Ascending aorta (tissue), 2 donors: ENCODE data around the gene IL22RA2. TPM values are rescaled to one million over a fixed set of nuclear protein-coding genes. Genes with fewer than 3 reads are reported as not detected.

Source experiments
- DNase-seq, 2 donors: peaks; one replicate each; pipeline ENCODE4 v3.0.0-alpha.2; 2019; ENCODE audit warnings: low spot score in 2 of 2
- H3K27ac ChIP-seq, 2 donors: fragments of 200-600 bp; sonication (generic); one replicate each; pipeline ENCODE4 v1.5.1; 2016 to 2017; ENCODE audit warnings: mild to moderate bottlenecking in 1 of 2
- H3K27me3 ChIP-seq: fragments of 200-600 bp; sonication (generic); one replicate; pipeline ENCODE4 v1.5.1; 2017
- H3K36me3 ChIP-seq, 2 donors: fragments of 200-600 bp; sonication (generic); one replicate each; pipeline ENCODE4 v1.5.1; 2016
- H3K4me1 ChIP-seq, 2 donors: fragments of 200-600 bp; sonication (generic); one replicate each; pipeline ENCODE4 v1.5.1; 2016 to 2017; ENCODE audit warnings: mild to moderate bottlenecking in 1 of 2
- H3K4me3 ChIP-seq, 2 donors: fragments of 200-600 bp; sonication (generic); one replicate each; pipeline ENCODE4 v1.5.1; 2016 to 2017; ENCODE audit warnings: mild to moderate bottlenecking in 1 of 2
- H3K9me3 ChIP-seq, 2 donors: fragments of 200-600 bp; sonication (generic); one replicate each; pipeline ENCODE4 v1.5.1; 2016
- intact Hi-C: fragments of 100-400 bp; cut with DNase I; formaldehyde crosslinking; loops from one replicate; pipeline ENCODE4 v1.15.1; 2023
- total RNA-seq: library from RNA; depleted of rRNA; stranded (reverse); fragments of >200 nt; gene quantifications from one replicate; pipeline ENCODE4 v1.1.0, GENCODE V29; 2016
- TF ChIP-seq, protein P1 (sequence below), 3 experiments: fragments of 200-600 bp in 2 of 3; fragments of 450-650 bp in 1 of 3; sonication (generic) in 2 of 3; IDR thresholded peaks; one replicate each; pipeline ENCODE4 v1.5.1; 2016 to 2019; ENCODE audit warnings: antibody characterized with exemption in 3 of 3, mild to moderate bottlenecking in 1 of 3, moderate library complexity in 1 of 3

IL22RA2 gene
- total RNA-seq, 1 donor from 2014 or later, result not detected

DNA sequence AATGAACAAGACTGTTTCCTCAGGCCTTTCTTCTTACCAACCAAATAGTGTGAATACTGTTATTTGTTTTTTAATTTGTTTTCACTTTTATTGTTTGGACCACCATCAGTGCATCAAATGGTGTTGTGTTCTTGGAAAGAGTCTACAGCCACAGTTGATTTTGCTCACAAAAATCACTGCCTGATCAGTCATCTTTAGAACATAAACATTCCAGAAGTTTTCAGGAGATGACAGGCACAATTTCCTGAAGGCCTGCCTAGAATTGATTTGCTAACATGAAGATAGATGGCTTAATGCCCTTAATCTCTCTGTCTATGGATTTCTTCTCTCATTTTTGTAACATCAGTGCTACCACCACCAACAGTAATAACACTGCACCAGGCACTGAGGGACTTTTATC is 13.5 kb downstream of the IL22RA2 start:
- H3K4me1 ChIP-seq, result no peaks in the 10 kb centered on the region
- intact Hi-C loops, result no loop called here
- no peak for DNase-seq

DNA sequence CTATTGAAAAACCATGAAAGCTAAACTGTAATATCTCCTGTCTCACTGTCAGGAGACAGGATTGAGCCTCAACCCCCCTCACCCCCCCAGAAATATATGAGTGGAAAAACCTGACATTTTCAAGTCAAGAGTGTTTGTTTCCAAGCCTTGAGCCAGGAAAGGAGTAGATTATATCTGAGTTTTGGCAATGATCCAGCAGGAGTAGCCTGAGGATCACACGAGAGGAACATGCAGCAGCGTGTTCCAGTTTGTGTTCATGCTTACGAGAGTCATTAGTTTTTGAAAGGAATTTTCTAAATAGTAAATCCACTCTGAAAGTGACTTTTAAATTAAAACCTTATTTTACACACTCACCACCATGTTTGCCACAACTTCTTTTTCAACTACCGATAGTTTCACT is 15.8 kb downstream of the IL22RA2 start:
- no peaks in the 10 kb centered on the region for H3K36me3 ChIP-seq
- no peaks in the 10 kb centered on the region for H3K9me3 ChIP-seq
- H3K4me1 ChIP-seq, result no peaks in the 10 kb centered on the region
- no peak overlapping the region for H3K4me3 ChIP-seq
- DNase-seq, result no peak
- no peak overlapping the region for H3K27ac ChIP-seq
- H3K27me3 ChIP-seq, result no peaks in the 10 kb centered on the region
- TF ChIP-seq, protein P1, sequence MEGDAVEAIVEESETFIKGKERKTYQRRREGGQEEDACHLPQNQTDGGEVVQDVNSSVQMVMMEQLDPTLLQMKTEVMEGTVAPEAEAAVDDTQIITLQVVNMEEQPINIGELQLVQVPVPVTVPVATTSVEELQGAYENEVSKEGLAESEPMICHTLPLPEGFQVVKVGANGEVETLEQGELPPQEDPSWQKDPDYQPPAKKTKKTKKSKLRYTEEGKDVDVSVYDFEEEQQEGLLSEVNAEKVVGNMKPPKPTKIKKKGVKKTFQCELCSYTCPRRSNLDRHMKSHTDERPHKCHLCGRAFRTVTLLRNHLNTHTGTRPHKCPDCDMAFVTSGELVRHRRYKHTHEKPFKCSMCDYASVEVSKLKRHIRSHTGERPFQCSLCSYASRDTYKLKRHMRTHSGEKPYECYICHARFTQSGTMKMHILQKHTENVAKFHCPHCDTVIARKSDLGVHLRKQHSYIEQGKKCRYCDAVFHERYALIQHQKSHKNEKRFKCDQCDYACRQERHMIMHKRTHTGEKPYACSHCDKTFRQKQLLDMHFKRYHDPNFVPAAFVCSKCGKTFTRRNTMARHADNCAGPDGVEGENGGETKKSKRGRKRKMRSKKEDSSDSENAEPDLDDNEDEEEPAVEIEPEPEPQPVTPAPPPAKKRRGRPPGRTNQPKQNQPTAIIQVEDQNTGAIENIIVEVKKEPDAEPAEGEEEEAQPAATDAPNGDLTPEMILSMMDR (IDR thresholded peaks at IDR 0.05), result no peak
- intact Hi-C loops, result no loop called here

More for the DNA sequence above, 13.5 kb downstream of the IL22RA2 start:
- no peaks in the 10 kb centered on the region for H3K9me3 ChIP-seq
- TF ChIP-seq, protein P1 (IDR thresholded peaks at IDR 0.05), result no peak
- H3K27me3 ChIP-seq, result no peaks in the 10 kb centered on the region
- H3K27ac ChIP-seq, result no peak overlapping the region
- no peak overlapping the region for H3K4me3 ChIP-seq
- no peaks in the 10 kb centered on the region for H3K36me3 ChIP-seq

DNA sequence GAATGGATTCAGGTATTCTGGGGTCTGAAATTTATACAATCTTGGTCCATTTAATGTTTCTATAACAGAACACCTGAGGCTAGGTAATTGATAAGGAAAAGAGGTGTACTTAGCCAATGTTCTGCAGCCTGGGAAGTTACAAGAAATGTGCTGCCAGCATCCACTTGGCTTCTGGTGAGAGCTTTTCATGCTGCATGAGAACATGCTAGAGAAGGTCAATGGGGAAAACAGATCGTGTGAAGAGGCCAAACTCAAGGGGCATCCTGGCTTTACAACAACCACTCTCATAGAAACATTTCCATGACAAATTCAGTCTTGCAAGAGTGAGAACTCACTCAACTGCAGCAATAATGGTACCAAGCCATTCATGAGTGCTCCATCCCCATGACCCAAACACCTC is 16.8 kb downstream of the IL22RA2 start:
- no peaks in the 10 kb centered on the region for H3K36me3 ChIP-seq
- H3K9me3 ChIP-seq, result no peaks in the 10 kb centered on the region
- DNase-seq, result no peak
- intact Hi-C loops, result no loop called here
- TF ChIP-seq, protein P1 (IDR thresholded peaks at IDR 0.05), result no peak
- H3K4me3 ChIP-seq, result no peak overlapping the region
- no peak overlapping the region for H3K27ac ChIP-seq
- H3K27me3 ChIP-seq, result no peaks in the 10 kb centered on the region
- H3K4me1 ChIP-seq, result no peaks in the 10 kb centered on the region

DNA sequence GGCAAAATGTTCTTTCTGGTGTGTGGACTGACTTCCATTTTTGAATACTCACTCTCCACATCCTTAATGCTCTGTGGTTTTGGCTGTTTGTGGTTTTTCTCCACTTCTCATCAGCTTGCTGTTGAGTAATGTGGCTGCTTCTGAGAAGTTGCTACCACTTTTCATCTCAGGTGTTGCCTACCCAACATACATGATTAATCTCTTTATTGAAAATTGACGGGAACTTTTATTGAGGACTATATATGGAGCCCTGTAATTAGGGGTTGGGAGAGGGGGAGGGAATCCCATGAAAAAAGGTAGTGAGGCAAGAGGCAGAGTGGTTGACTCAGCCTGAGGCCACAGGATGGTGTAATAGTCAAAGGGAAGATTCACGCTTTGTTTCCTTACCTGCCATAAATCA is 17.6 kb downstream of the IL22RA2 start:
- TF ChIP-seq, protein P1 (IDR thresholded peaks at IDR 0.05), result no peak
- H3K4me3 ChIP-seq, result no peak overlapping the region
- H3K36me3 ChIP-seq, result no peaks in the 10 kb centered on the region
- DNase-seq, result no peak
- intact Hi-C loops, result no loop called here
- no peaks in the 10 kb centered on the region for H3K4me1 ChIP-seq
- H3K27ac ChIP-seq, result no peak overlapping the region
- H3K27me3 ChIP-seq, result no peaks in the 10 kb centered on the region
- H3K9me3 ChIP-seq, result no peaks in the 10 kb centered on the region

DNA sequence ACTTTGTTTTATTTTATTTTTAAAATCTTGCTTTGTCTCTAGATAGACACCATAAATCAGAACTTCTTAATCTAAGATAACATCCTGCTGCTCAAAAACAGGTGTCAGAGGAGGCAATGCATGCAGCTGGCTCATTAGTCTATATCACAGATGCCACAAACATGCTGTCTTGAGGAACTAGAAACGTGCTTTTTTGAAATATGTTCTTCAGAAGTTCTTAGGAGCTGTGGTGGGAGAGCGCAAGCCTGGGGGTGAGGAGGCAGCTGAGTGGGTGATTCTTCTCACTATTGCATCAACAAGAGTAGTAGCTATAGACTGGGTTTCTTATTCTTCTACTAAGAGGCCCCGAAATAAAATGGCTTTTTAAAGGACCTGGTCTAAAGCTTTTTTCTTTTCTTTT is 23.4 kb downstream of the IL22RA2 start:
- Histone ChIP-seq H3K9me3 (no peaks in the 10 kb centered on the region), H3K36me3 (no peaks in the 10 kb centered on the region), H3K27ac (no peak overlapping the region), H3K27me3 (no peaks in the 10 kb centered on the region), H3K4me1 (no peaks in the 10 kb centered on the region), H3K4me3 (no peak overlapping the region)
- intact Hi-C loops, result no loop called here
- no peak for DNase-seq
- TF ChIP-seq, protein P1 (IDR thresholded peaks at IDR 0.05), result no peak

DNA sequence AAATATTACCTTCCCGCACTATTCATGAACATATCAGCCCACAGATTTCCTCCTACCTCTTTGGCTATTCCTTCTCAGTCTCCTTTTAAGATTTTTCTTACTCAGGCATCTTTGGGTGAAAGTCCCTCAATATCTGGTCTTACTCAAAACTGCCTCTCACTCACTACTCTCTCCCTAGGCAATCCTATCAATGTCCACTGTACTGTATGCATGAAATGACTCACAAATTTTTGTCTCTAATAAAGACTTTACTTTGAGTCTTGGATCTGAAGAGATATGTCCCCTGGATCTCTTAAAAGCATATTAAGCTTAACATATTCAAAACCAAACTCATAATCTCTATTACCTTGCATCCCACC is 24.4 kb downstream of the IL22RA2 start:
- Histone ChIP-seq H3K4me1 (no peaks in the 10 kb centered on the region), H3K9me3 (no peaks in the 10 kb centered on the region), H3K27me3 (no peaks in the 10 kb centered on the region), H3K27ac (no peak overlapping the region), H3K4me3 (no peak overlapping the region), H3K36me3 (no peaks in the 10 kb centered on the region)
- TF ChIP-seq, protein P1 (IDR thresholded peaks at IDR 0.05), result no peak
- intact Hi-C loops, result no loop called here
- no peak for DNase-seq
